Activated CD4-positive, CD25-positive, alpha-beta regulatory T cell (primary cell): ENCODE measurements around the gene DYSF.

Experiments
- DNase-seq, 4 experiments: peaks; one replicate each; lab custom pipeline; 2025; lab: John Stamatoyannopoulos, UW

The DYSF gene

DNA sequence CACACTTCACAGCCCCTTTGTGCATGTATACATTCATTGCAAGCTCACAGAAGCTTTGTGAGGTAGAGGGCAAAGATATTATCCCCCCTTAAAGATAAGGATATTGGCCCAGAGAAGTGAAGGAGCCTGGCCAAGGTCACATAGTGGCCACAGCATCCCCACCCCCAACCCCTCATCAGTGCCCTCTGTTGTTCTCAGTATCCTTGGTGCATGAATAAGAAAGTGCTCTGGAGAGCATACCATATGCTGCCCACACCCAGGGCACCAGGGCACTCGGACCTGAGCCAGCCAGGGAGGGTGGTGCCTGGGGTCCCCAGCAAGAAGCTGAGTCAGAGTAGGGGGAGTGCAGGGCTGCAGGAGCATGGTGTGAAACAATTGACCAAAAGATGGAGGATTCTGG, 3.3 kb downstream of the DYSF start:
- DNase-seq = no peak

DNA sequence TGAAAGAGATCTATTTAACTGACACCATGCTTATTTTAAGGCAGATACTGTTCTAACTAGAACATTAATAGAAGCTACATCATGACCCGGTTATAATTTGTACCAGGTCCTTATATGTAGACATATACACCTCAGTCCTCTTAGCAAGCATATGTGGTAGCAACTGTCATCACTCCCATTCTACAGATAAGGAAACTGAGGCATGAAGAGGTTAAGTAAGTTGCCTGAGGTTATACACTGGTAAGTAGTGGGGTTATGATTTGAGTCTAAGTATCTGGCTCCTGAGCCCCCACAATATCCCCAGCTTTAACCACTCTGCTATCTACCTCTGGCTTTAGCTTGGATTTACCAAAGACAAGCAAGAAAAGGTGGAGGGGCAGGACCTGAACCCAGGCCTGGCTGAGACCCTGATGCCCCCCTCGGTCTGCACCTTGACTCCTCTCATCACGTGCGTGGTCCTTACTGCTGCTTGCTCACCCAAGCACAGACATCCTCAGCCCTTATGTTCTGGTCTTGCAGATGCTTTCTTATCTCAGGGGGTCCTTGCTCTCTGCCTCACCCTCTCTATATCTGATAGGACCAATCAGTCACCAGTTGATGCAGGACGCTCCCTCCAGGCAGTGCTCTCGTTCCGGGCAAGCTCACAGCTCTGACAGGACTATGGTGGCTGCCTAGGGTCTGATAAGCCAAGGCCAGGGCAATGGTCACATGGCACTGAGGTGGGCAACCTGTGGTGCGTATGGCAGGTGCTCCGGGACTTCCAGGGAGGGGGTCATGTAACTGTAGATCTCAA, 4.0 kb downstream of the DYSF start:
- DNase-seq = no peak

DNA sequence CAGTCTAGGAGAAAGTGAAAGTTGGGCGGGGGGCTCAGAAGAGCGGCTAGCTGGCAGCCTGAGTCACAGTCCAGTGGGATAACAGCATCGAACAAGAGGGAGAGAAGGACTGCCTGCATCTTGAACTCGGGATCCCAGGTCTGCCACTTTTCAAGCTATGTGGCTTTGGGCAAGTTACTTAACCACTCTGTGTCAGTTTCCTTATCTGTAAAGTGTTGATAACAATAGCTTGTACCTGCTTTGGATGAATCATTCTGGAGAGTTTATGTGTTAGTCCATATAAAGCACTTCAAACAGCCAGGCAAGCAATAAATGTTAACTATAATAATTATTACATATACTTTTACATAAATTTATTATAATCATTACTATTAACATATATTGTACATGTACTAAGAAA, 4.6 kb downstream of the DYSF start:
- DNase-seq = no peak

DNA sequence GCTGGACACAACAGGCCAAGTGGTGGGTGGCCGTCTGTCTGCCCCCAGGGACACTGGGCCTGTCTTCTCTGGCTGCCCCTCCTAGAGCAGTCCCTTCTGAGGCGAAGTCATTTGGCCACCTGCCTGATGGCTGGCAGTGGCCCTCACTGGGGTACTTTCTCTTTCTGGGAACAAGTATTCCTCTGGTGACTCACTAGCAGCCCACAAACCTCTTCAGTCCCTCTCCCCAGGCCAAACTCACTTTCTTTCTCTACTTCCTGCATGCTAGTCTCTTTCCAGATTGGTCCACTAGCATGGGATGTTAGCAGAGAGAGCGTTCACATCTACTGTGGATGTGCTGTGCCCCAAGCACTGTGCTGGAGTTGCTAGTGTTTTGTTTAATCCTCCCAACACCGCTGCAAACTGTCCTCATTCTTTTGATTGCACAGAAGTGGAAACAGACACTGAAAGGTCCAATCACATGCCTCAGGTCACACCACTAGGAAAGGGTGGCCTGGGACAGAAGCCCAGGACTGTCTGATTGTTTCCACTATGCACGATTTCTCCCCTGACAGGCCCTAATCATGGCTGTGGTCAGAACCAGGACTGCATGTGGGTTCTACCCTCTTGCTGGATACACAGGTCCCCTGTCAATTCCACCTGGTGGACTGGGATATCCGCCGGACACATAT, 5.2 kb downstream of the DYSF start:
- DNase-seq = no peak

DNA sequence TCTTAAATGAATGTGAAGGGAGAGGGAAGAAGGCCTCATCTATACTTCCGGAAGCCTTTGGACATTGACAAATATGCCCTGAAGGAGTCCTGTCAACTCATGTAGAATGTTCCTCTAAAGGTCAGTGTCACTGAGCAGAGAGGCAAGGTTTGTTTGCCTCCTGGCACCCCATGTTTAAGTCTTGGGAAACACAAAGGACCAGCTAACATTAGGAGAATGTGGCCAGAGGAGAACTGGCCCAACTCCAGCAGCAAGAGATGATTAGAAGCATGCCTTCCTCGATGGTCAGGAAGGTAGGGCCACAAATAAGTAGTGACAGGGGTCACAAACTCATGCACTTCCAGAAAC, 5.7 kb downstream of the DYSF start:
- DNase-seq = no peak

DNA sequence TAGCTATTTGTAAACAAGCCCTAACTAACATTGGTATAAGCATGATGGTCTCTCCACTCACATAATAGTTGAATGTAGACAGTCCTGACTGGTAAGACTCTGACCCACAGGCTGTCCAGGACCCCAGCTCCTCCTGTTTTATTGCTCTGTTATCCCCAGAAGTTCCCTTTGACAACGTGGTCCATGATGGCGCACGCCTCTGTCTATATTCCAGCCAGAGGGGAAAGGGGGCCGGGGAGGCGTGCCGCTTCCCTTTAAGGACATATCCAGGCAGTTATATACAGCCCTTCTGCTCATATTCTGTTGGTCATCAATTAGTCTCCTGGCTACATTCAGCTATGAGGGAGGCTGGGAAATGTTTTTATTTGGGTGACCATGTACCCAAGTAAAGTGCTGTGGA, 6.7 kb downstream of the DYSF start:
- DNase-seq = no peak

DNA sequence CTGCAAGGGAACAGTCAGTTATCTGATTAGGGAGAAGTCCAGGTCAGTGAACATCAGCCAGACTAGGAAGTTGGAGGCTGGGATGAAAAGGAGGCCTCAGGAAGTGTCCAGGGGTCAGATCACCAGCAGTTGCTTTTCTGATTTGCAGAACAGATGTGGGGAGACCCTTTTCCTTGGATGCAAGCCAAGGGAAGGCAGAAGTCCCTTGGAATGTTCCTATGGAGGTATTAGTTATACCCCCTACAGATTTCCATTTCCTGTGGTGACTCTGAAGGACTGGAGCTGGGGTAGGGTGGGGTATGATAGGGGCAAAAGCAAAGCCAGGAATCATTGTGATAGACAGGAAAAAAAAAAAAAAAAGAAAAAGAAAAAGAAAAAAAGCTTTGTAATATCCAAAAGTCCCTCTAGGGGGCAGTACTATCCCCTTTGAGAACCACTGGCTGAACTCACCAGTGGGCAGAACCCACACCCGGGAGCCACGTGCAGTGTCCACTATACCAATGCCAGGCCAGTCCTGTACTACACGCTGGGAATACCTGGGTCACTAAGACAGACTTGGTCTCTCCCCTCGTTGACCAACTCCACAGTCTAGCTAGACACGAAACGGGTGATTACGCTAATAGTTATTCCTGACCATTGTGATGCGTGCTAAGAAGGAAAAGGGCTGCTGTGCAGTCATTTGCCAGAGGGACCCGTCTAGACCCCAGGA, 7.4 kb downstream of the DYSF start:
- no peak for DNase-seq

DNA sequence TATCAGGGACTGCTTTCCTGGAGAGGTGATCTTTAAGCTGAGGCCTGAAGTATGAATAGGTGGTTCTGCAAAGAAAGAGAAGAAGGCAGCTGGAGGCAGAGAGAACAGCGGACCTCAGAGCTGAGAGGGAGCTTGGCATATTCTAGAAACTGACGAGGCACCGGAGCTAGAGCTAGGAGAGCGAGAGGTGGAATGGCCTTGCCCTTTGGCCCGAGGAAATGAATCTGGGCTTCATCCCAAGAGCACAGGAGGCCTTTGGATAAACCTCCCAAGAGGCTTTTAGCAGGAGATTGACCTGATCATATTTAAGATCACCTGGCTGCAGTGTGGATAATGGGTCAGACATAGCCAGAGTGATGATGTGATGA, 7.9 kb downstream of the DYSF start:
- no peak for DNase-seq

DNA sequence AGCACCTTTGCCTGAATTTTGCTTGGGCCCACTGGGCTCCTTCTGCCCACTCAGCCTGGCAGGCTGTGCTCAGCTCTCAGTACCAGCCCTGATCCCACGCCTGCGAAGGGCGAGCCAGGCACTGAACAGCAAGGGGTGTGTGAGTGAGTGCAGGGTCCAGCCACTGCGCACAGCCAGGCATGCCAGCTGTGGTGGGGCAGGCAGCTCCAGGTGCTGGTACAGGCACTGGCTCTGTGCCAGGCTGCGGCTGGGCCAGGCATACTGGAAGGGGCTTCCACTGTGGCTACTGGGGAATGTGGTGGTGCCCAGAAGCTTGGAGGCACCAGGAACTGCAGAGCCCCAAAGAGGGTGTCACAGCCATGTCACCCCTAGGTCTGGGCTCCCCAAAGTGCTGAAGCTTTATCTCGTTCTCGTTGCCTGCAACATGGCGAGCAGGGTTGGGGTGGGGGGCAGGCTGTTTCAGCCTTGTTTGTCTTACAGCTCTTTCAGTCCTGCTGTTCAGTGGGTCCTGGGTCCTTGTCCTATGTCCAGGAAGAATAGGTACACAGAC, 8.8 kb downstream of the DYSF start:
- no peak for DNase-seq

DNA sequence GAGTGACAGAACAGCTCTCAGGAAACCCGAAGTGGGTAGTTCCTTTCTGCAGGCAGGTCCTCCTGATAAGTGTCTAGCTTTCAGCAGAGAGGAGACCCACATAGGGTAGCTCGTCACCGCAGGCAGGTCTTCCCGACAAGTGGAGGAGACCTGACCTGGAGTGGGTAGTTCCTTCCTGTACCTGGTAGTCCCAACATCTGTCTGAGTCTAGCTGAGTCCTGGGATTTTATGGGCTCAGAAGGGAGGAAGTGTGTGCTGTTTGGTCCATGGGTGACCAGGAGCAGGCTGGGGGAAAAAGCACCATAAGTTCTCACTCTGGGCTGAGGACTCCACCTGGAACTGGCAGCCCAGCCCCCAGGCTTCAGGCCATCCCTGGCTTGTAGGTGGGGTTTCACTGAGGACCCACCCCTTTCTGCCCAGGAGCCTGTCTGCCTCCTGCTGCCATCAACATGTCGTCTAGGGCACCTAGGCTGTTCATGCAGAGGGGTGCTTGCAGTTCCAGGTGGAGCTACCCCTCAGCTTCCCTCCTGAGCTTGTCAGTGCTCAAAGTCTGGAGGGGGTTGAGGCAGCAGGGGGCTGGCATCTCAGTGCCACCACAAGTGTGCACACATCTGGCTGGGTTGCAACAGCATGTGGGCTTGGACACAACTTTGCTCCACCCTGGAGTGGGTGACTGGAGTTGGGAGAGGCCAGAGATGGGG, 9.4 kb downstream of the DYSF start:
- DNase-seq = no peak

DNA sequence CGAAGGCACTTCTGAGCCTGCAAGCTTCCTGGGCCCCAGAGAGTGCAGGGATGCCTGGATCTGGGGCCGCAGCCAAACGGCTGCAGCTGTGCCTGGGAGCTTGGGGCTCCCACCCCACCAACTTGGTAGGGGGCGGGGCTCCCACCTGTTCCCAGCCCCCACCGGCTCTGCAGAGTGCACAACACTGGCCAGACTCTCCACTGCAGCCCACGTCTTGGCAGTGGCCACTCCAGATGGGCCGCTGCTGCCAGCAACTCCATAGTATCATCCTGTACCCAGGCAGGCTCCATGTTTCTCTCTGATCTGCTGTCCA, 9.9 kb downstream of the DYSF start:
- no peak for DNase-seq

DNA sequence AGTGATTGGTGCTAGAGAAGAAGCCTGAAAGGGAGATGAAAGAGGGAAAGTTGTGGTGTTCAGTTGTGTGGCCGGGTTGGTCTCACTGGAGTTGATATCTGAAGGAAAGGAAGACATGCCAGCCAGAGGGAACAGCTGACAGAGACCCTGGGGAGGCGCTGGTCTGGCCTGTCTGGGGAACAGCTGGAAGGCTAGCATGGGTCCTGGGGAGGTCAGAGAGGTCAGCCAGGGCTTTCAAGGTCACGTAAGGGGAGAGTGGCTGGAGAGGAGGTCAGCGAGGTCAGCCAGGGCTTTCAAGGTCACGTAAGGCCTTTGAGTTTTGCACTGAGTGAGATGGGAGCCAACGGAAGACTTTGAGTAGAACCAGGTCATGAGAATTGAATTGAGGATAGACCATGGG, 11.0 kb downstream of the DYSF start:
- DNase-seq = no peak

DNA sequence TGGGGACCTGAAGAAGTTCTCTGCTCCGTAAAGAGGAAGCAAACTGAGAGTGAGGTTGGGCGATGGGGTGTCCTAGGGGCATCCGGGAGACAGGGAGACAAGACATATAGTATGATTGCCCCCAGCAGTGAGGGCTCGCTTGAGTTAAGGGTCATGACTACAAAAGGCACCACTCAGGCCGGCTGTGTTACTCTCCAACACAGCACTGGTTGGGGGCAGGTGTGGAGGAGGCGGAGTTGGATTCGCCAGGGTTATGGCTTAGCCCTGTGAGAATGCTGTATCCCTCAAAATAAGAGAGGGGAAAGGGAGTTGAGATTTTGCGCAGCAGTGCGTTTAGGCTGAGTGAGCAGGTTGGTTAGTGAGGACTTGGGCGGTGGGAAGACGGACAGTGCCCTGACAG, 12.0 kb downstream of the DYSF start:
- no peak for DNase-seq

DNA sequence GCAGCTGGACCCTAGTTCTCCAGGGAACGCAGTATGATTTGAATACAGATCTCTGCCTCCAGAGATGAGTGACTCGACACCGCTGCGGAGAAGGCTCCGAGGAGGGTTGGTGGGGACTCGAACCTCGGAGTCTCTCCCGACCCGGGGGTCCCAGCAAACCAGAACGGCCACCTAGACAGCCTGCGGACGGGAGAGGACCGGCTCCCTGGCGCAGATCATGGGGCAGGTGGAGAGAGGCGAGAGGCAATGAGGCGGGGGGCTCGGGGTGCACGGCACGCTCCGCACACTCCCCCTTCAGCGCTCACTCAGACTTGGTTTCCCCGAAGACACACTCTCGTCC, 12.6 kb downstream of the DYSF start:
- DNase-seq = no peak

DNA sequence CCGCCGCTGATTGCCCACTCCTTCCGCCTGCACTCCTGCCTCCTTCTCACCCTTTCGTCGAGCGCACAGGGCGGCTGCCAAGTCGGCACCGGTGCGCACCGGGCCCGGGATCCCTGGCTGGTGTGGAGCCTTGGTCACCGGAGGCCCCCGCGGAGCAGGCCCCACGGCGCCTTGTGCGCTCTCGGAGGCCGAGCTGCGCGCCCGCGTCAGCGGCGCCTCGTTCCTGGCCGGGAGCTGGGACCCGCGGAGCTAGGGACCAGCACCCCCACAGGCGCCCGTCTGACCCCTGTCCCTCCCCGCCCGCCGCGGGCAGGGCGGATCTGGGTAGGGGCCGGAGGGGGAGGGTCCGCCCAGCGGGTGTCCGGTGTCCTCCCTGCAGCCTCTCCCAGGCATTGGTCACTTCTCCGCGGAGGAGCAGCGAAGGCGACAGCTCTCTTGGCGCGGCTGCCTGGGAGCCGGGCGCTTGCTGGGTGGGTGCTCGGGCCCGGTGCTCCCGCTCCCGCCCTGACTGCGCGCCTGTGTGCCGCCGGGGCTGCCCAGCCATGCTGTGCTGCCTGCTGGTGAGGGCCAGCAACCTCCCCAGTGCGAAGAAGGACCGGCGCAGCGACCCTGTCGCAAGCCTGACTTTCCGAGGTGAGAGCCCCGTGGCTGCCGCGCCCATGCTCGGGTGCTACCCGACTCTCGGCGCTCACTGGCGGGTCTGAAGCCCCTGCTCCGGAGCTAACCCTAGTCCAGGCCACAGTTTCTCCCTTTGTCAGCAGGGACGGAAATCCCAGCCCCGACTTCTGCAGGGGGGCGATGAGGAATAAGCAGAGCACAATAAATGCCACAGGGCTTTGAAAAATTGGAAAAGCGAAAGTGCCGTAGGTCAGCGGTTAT, 13.2 kb downstream of the DYSF start:
- DNase-seq = no peak

DNA sequence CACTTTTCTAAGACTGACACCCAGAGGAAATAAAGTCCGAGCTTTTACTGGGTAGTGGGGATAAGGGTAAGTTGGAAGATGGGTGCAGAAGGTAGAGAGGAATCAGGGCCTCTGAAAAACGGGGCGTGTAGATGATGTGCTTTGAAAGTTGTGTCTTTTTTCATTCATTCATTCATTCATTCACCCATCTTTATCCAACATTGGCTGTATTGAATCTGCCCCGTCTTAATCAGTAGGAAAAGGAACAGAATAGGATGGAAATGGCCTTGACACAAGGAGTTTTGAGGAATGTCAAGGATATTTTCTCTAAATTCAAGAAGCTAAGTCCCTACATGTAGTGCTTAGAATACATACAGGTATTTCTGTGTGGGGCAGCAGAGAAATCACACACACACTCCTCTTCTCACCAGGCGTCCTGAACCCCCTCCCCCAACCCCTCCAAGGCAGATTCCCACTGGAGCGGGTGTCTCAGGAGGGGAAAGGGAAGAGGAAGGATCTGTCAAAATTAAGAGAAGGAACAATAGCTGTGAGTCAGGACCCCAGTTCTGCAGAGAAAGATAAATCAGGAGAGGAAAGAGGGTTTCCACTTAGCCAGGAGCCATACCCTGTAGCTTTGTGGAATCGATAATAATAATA, 13.9 kb downstream of the DYSF start:
- DNase-seq = no peak

DNA sequence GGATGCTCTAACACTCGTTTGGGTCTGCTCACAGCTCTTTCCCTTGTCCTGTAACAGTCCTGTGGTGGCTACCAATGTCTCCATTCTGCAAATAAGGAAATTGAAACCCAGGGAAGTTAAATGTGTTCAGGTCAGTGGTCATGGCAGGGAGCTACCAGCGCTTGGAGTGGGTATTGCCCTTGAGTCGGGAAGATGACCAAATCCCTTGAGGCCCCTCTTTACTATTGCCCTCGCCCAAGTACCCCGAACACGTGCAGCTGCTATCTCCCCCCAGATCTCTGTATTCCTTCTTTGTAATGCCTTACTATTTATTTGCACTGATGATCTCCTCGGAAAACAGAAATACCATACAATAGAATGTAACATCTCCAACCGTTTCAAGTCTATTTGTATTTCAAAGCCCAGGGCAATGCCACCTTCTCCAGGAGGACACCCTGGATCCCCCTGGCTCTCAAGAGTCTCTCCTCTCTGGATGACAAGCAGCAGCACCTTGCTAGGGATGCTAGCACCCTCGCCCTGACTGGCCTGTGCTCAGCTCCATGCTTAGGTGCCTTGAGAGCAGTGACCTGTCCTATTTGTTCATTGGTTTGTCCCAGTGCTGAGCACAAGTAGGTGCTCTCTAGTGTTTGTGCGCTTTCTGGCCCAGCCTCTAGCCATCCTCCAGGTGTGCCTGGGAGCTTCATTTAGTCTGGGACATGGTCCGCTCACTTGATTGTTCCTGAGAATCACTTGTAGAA, 15.1 kb downstream of the DYSF start:
- DNase-seq = no peak

DNA sequence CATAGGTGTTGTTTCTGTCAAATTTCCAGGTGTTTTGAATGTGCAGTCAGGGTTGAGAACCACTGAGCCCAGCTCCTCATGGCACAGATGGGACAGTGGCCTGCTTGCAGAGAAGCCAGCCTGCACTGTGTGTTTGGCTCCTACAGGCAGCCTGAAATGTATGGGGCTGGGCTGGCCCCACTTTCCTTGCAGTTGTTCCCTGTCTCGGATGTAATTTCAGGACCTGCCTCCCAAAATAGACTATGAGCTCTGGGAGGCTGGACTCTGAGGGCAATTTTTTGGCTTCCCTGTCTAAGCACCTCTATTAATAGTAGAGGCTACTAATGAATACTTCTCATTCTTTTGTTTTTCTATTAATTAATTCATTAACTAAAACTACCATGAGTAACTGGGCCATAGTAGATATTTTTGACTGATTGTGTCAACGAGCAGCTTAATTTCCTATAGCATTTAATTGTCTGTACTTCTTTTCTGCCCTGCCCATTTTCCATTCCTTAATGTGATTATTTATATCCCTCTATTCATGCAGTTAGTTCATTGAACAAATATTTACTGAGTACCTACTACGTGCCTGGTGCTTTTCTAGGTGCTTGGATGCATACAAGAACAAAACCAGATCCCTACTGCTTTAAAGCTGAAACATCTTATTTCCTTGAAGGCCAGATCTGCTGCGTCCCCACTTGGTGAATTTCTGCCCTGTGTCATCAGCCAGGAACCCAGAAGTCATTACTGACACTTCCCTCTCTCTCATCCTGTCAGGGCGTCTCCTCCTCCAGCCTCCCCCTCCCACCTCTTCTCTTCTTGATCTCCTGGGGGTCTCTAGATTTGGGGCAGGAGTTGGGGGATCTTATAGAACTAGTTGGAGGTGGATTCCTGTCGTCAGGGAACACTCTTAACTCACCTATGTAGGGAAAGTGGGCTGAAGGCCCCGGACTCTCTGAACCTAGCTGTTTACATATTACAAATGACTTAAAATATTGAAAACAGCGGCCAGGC, 16.3 kb downstream of the DYSF start:
- no peak for DNase-seq

DNA sequence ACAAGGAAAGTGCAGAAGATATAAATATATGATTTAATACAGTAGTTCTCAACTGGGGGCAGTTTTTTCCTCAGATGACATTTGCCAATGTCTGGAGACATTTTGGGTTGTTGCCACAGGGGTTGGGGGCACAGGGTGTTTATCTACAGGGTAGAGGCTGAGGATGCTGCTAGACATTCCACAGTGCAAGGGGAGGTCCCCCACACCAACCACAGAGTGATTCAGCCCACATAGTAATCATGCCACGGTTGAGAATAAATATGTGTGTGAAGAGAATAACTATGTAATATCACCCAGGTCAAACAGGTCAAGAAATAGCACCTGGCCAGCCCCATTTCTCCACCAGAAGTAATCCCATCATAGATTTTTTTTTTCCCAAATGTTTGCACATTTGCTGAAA, 17.9 kb downstream of the DYSF start:
- no peak for DNase-seq
